Subcutaneous adipose tissue (tissue), 4 donors: ENCODE results near the gene PLCXD1. TPM values are rescaled to one million over a fixed set of nuclear protein-coding genes. Genes with fewer than 3 reads are reported as not detected.

Experiments
- total RNA-seq, 4 donors: library from RNA; depleted of rRNA; stranded (reverse); fragments of >200 nt; gene quantifications; one replicate each; pipeline ENCODE4 v1.1.0, GENCODE V29; 2016
- TF ChIP-seq, protein P1 (sequence below): fragments of 450-650 bp; IDR thresholded peaks from one replicate; pipeline ENCODE4 v1.5.1; 2016; ENCODE audit warnings: low read depth, mild to moderate bottlenecking, control low read depth, antibody characterized with exemption, moderate library complexity

Gene PLCXD1
- total RNA-seq, 4 donors from 2014 or later, result 6.6 to 84.2 (median 11.3) TPM

DNA sequence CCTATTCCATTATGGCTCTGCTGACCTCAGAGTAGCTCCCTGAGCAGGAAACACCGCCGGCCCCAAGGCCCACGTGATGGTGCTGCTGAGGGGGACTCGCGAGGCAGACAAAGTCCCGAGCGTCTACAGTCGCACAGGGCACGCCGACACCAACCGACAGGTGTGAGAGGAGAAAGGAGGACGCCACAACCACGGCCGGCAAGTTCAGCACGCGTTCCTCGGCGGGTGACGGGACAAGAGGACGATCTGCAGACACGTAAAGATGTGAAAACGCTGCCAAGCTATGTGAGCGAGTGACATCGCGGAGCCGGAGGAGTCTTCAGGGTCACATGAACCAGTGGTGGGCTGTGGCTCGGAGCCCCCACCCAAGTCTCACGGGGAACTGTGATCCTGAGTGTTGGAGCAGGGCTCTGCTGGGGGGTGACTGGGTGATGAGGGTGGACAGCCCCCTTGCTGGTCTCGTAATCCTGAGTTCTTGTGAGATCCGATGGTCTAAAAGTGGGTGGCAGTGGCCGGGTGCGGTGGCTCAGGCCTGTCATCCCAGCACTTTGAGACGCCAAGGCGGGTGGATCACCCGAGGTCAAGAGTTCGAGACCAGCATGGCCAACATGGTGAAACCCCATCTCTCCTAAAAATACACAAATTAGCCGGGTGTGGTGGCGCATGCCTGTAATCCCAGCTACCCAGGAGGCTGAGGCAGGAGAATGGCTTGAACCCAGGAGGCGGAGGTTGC is 71.6 kb downstream of the PLCXD1 start:
- TF ChIP-seq, protein P1, sequence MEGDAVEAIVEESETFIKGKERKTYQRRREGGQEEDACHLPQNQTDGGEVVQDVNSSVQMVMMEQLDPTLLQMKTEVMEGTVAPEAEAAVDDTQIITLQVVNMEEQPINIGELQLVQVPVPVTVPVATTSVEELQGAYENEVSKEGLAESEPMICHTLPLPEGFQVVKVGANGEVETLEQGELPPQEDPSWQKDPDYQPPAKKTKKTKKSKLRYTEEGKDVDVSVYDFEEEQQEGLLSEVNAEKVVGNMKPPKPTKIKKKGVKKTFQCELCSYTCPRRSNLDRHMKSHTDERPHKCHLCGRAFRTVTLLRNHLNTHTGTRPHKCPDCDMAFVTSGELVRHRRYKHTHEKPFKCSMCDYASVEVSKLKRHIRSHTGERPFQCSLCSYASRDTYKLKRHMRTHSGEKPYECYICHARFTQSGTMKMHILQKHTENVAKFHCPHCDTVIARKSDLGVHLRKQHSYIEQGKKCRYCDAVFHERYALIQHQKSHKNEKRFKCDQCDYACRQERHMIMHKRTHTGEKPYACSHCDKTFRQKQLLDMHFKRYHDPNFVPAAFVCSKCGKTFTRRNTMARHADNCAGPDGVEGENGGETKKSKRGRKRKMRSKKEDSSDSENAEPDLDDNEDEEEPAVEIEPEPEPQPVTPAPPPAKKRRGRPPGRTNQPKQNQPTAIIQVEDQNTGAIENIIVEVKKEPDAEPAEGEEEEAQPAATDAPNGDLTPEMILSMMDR, result no peak

Other genes with a start within 250 kb of the PLCXD1 start
- gene GTPBP6, start 37.4 kb downstream of the PLCXD1 start, total RNA-seq, result 10 to 100 TPM; 20.2 to 35.8 (median 27.9) TPM
- gene PPP2R3B, start 105.5 kb downstream of the PLCXD1 start, total RNA-seq, result 10 to 100 TPM in 1 of 4 donors, 1 to 10 TPM in 3; 5.9 to 23.2 (median 8.3) TPM